ENCODE measurements around the gene PHF13. TPM values are rescaled to one million over a fixed set of nuclear protein-coding genes. Genes with fewer than 3 reads are reported as not detected.

The PHF13 gene
- total and polyA plus RNA-seq, 11 donors = 2.9 to 11.2 (median 7.8) TPM

DNA sequence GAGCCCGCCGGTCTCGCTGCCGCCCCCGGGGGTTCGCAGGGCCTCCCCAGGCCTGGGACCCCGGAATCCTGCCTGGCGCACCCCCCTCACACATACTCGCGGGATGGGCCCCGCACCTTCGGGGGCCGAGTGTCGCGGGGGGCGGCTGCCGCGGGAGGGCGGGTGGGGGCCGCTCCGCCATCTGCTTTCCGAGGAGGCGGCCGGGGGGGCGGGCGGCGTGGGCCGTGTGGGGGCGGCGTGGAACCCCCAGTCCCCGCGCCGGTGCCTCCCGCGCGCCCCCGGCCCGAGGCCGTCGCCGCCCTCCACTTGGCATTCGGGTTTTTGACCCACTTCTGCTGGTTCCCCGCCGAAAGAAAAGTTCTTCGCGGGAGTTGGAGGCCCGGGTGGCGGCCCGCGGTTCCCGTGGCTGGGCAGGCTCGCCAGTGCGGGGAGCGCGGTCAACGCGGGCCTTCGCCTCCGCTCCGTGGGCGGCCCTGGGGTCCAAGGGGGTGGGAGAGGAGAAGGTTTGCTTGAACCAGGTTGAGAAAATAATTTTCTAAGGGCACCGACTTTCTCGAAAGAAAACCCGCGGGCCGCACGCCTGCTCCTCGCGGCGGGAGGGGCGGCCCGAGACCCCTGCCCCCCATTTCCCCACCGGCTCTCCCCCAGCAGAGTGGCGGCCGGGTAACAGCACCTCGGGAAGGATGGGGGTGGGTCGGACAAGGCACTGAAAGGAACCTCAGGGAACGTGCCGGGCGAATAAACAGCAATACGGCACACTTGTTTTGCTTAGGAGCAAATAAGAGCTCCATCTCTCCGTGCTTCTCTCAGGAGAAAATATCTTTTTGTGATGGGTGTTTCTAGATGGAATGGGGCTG is 1.6 kb downstream of the PHF13 start:
- Histone ChIP-seq H3K4me1 (peaks cover 0 to 33% (median 19%) of the 10 kb centered on the region in 12 donors), H3K27ac (peak overlapping the region; percentile 30 to 99 (median 97)), H3K36me3 (peaks cover 0 to 35% (median 12%) of the 10 kb centered on the region in 9 donors), H3K4me3 (peak overlapping the region; percentile 68 to 100 (median 96)), H3K27me3 (no peaks in the 10 kb centered on the region), H3K9me3 (no peaks in the 10 kb centered on the region)
- intact Hi-C loops (cut with DNase I) = loop anchor here in 1 of 10 donors (5.0 kb wide), 1 partner anchor 172 kb away; the partner anchor contains the start of gene CAMTA1
- no peak for ATAC-seq
- TF ChIP-seq CTCF (IDR thresholded peaks at IDR 0.05) = no peak
- TF ChIP-seq POLR2A (IDR thresholded peaks at IDR 0.05) = no peak
- DNase-seq = no peak
- 2 to 3% (median 2%) methylated on average over 46 to 82 of the region's 82 CpGs for WGBS, 4 donors

GRCh38 chr1:6619045-6619444 is 5.5 kb downstream of the PHF13 start:
- peaks cover 0 to 15% (median 8%) of the 10 kb centered on the region in 12 donors for H3K4me1 ChIP-seq
- peaks cover 3 to 70% (median 42%) of the 10 kb centered on the region in 9 donors for H3K36me3 ChIP-seq
- intact Hi-C loops (cut with DNase I) = no loop called here
- DNase-seq (no peak), ATAC-seq (no peak)
- no peak overlapping the region for H3K4me3 ChIP-seq
- 93 to 97% (median 96%) methylated on average over 4 of the region's 4 CpGs for WGBS, 4 donors
- no peaks in the 10 kb centered on the region for H3K27me3 ChIP-seq
- TF ChIP-seq CTCF (IDR thresholded peaks at IDR 0.05) (no peak), POLR2A (IDR thresholded peaks at IDR 0.05) (no peak)
- no peaks in the 10 kb centered on the region for H3K9me3 ChIP-seq
- no peak overlapping the region for H3K27ac ChIP-seq

DNA sequence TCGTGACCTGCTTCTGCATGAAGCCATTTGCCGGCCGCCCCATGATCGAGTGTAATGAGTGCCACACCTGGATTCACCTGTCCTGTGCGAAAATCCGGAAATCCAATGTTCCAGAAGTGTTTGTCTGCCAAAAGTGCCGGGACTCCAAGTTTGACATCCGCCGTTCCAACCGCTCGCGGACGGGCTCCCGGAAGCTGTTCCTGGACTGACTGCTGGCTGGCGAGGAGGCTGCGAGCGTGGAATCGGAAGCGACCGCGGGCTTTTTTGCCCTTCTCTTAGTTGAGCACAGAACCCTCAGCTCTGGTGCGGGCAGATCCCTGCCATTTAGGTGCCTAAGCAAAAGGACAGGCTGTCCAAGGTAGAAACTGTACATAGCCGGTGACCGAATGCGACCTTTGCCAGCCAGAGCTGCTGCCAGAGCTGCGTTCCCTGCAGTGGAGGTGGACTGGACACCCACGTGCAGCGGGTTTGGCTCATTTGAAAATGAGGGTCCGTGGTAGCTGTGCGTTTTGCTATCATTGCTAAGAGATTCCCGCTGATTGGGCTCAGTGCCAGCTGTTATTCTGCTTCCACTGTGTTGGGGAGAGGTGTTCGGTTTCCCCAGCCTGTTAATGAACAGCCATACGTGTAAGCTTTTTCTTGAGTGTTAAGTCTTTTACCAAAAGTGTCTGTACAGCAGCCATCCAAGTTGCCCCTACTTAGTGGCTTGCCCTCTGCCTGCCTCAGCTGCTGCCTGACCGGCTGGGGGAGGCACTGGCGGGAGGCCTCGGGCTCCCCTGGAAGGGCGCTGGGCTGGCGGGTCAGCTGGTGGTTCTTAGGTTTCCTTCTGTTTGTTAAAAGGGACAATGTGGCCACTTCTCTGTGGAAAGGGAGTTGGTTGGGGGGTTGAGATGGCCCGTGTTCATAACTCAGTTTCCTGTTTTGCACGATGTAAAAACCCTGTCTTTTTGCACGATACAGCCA is 8.2 kb downstream of the PHF13 start:
- DNase-seq = no peak
- Histone ChIP-seq H3K9me3 (no peaks in the 10 kb centered on the region), H3K36me3 (peaks cover 3 to 70% (median 42%) of the 10 kb centered on the region in 9 donors), H3K4me1 (peaks cover 3 to 19% (median 14%) of the 10 kb centered on the region in 12 donors), H3K4me3 (no peak overlapping the region), H3K27me3 (no peaks in the 10 kb centered on the region), H3K27ac (no peak overlapping the region)
- intact Hi-C loops (cut with DNase I) = loop anchor here in 2 of 10 donors (5.0 to 10.0 kb wide), 2 partner anchors 64 to 127 kb away; partner anchors contain the start of genes PLEKHG5 (in 1 of the 2) and TAS1R1 (in 1 of the 2)
- ATAC-seq = no peak
- 90 to 95% (median 93%) methylated on average over 37 to 41 of the region's 41 CpGs for WGBS, 4 donors
- TF ChIP-seq CTCF (IDR thresholded peaks at IDR 0.05) (no peak), POLR2A (IDR thresholded peaks at IDR 0.05) (no peak)

Measured in heart left ventricle (tissue), 16 donors.